Astrocyte (in vitro differentiated cells and primary cell): ENCODE measurements around the gene USP3.

ENCODE experiments used
- CTCF ChIP-seq: IDR thresholded peaks from 2 replicates; pipeline ENCODE4 v1.5.1; 2011; ENCODE audit warnings: low read depth, mild to moderate bottlenecking, inconsistent platforms, low read length, moderate library complexity; ENCODE audit not compliant: insufficient read depth
- EZH2 ChIP-seq: IDR thresholded peaks from 2 replicates; pipeline ENCODE4 v1.6.1; 2012; ENCODE audit warnings: mild to moderate bottlenecking, low read length, inconsistent platforms; ENCODE audit not compliant: insufficient read depth

- TF ChIP-seq EZH2 (no peak), CTCF (no peak)
Observed at GRCh38 chr15:63582718-63583426, 78.5 kb downstream of the USP3 start.
